HepG2 (cell line): ENCODE results near the gene ACAP1. TPM values are rescaled to one million over a fixed set of nuclear protein-coding genes. Genes with fewer than 3 reads are reported as not detected.
A peak's percentile ranks its signal among the peaks of the same experiment; 100 is the strongest.

Experiments used
- ADNP ChIP-seq: sonication (generic); formaldehyde crosslinking; IDR thresholded peaks from 2 replicates; pipeline ENCODE4 v1.4.0; 2020; ENCODE audit warnings: missing genetic modification reagents
- AGO2 ChIP-seq: fragments of 200-400 bp; formaldehyde crosslinking; optimal IDR thresholded peaks from 2 replicates; pipeline ENCODE3; 2017; ENCODE audit warnings: mild to moderate bottlenecking, low read depth, low read length, moderate library complexity
- CBFB ChIP-seq: sonication (generic); formaldehyde crosslinking; IDR thresholded peaks from 2 replicates; pipeline ENCODE4 v1.4.0; 2020; ENCODE audit warnings: missing genetic modification reagents
- CEBPG ChIP-seq: IDR thresholded peaks from 2 replicates; pipeline ENCODE4 v1.6.1; 2016
- HMGA1 ChIP-seq: sonication (generic); formaldehyde crosslinking; conservative IDR thresholded peaks from 2 replicates; pipeline ENCODE4 v1.4.0; 2020; ENCODE audit warnings: missing genetic modification reagents
- JARID2 ChIP-seq: sonication (generic); formaldehyde crosslinking; IDR thresholded peaks from 2 replicates; pipeline ENCODE4 v1.8.1; 2023; ENCODE audit warnings: missing genetic modification reagents, inconsistent platforms; ENCODE audit not compliant: insufficient replicate concordance
- MXI1 ChIP-seq: IDR thresholded peaks from 3 replicates; pipeline ENCODE4 v1.6.1; 2012; ENCODE audit warnings: low read depth, low read length, inconsistent platforms, borderline replicate concordance
- NFYB ChIP-seq: sonication (generic); formaldehyde crosslinking; IDR thresholded peaks from 2 replicates; pipeline ENCODE4 v1.4.0; 2020; ENCODE audit warnings: missing genetic modification reagents
- POLR2G ChIP-seq: fragments of 200-400 bp; formaldehyde crosslinking; IDR thresholded peaks from 2 replicates; pipeline ENCODE4 v1.6.1; 2018; ENCODE audit warnings: mild to moderate bottlenecking, low read depth, low read length, moderate library complexity
- PTBP1 ChIP-seq: fragments of 200-400 bp; formaldehyde crosslinking; IDR thresholded peaks from 2 replicates; pipeline ENCODE4 v1.6.1; 2018; ENCODE audit warnings: low read length, low read depth; ENCODE audit not compliant: poor library complexity, severe bottlenecking
- ZMAT3 ChIP-seq: sonication (generic); formaldehyde crosslinking; conservative IDR thresholded peaks from 2 replicates; pipeline ENCODE4 v1.7.0; 2021; ENCODE audit warnings: missing genetic modification reagents
- ZNF101 ChIP-seq: sonication (generic); formaldehyde crosslinking; IDR thresholded peaks from 2 replicates; pipeline ENCODE4 v1.4.0; 2020; ENCODE audit warnings: mild to moderate bottlenecking, low read depth, missing genetic modification reagents, borderline replicate concordance
- ZNF20 ChIP-seq: sonication (generic); formaldehyde crosslinking; IDR thresholded peaks from 2 replicates; pipeline ENCODE4 v1.4.0; 2020; ENCODE audit warnings: mild to moderate bottlenecking, moderate library complexity, missing genetic modification reagents
- ZNF263 ChIP-seq: sonication (generic); formaldehyde crosslinking; IDR thresholded peaks from 2 replicates; pipeline ENCODE4 v1.4.0; 2020; ENCODE audit warnings: missing genetic modification reagents
- ZNF383 ChIP-seq: sonication (generic); formaldehyde crosslinking; IDR thresholded peaks from 2 replicates; pipeline ENCODE4 v1.4.0; 2020; ENCODE audit warnings: missing genetic modification reagents, mild to moderate bottlenecking, borderline replicate concordance
- ZNF564 ChIP-seq: sonication (generic); formaldehyde crosslinking; IDR thresholded peaks from 2 replicates; pipeline ENCODE4 v1.8.1; 2023; ENCODE audit warnings: mild to moderate bottlenecking, missing genetic modification reagents
- ZNF615 ChIP-seq: sonication (generic); formaldehyde crosslinking; IDR thresholded peaks from 2 replicates; pipeline ENCODE4 v1.5.0; 2020; ENCODE audit warnings: mild to moderate bottlenecking, missing genetic modification reagents, borderline replicate concordance
- ZNF768 ChIP-seq: sonication (generic); formaldehyde crosslinking; IDR thresholded peaks from 2 replicates; pipeline ENCODE4 v1.4.0; 2020; ENCODE audit warnings: missing genetic modification reagents
- ZSCAN20 ChIP-seq: sonication (generic); formaldehyde crosslinking; IDR thresholded peaks from 2 replicates; pipeline ENCODE4 v1.4.0; 2020; ENCODE audit warnings: missing genetic modification reagents, mild to moderate bottlenecking, borderline replicate concordance
- polyA plus RNA-seq, 8 experiments: library from polyadenylated mRNA; depleted of rRNA in 3 of 8; stranded (reverse) in 7 of 8; unstranded in 1 of 8; fragments of >200 nt; fragmentation: Illumina TruSeq in 4 of 8; extraction: Trizol in 4 of 8; gene quantifications; 2 replicates each; pipeline versions ENCODE4 v1.2.1 to v1.2.3, GENCODE V29; 2011 to 2016; ENCODE audit warnings: low read depth in 4 of 8, missing spikeins in 1 of 8, mixed read lengths in 1 of 8; ENCODE audit not compliant: insufficient read depth in 1 of 8
- total RNA-seq, 5 experiments: library from RNA; depleted of rRNA; stranded (reverse); fragments of >200 nt; fragmentation: Illumina TruSeq; extraction: Trizol; gene quantifications; 2 replicates each; pipeline ENCODE4 v1.2.3, GENCODE V29; 2016; ENCODE audit warnings: low read depth in 1 of 5
- TF ChIP-seq, protein P1 (sequence below): sonication (generic); formaldehyde crosslinking; IDR thresholded peaks from 2 replicates; pipeline ENCODE4 v1.5.1; 2020; ENCODE audit warnings: mild to moderate bottlenecking, missing genetic modification reagents
- TF ChIP-seq, protein P2 (sequence below): sonication (generic); formaldehyde crosslinking; IDR thresholded peaks from 2 replicates; pipeline ENCODE4 v1.8.1; 2022; ENCODE audit warnings: mild to moderate bottlenecking, missing genetic modification reagents
- TF ChIP-seq, protein P3 (sequence below): sonication (generic); formaldehyde crosslinking; IDR thresholded peaks from 2 replicates; pipeline ENCODE4 v1.4.0; 2020; ENCODE audit warnings: missing genetic modification reagents, borderline replicate concordance

The ACAP1 gene
- total and polyA plus RNA-seq, 2 of the 13 experiments (the other 11 are each of a cell fraction or from before 2014, with no cell fraction given): 1.3 to 2.5 TPM

DNA sequence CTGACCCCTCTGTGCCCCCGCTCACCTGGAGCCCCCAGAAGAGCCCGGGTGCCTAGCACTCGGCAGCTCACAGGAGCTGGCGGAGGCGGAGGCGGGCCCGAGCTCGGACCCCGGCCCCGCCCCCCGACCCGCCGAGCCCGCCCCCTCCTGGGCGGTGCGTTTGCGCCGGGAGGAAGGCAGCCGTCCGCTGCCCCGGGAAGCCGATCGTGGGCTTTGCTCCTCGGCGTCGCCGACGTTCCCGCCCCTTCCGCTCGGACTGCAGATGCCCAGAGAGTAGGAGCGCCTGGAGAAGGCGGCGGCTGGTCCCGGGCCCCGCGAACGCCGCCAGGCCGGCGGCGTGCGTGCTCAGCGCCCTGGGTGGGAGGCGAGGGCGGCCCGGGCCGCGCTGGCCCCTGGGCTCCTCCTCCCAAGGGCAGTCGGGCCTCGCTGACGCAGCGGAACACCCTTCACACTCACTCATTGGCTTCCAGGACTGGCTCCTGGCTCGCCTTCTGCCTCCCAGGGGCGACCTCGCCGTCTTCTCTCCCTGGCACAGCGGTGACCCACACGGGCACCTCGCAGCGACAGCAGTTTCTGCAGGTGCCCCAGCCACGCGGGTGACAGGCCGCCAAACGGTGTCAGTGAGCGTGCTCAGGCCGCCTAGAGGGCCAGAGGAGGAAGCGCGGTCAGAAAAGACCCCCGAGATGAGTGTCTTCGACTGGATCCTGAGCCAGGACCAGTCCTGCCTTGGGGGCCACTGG is 58.3 kb downstream of the ACAP1 start, which contains the start of gene PLSCR3 (continued):
- TF ChIP-seq, protein P1, sequence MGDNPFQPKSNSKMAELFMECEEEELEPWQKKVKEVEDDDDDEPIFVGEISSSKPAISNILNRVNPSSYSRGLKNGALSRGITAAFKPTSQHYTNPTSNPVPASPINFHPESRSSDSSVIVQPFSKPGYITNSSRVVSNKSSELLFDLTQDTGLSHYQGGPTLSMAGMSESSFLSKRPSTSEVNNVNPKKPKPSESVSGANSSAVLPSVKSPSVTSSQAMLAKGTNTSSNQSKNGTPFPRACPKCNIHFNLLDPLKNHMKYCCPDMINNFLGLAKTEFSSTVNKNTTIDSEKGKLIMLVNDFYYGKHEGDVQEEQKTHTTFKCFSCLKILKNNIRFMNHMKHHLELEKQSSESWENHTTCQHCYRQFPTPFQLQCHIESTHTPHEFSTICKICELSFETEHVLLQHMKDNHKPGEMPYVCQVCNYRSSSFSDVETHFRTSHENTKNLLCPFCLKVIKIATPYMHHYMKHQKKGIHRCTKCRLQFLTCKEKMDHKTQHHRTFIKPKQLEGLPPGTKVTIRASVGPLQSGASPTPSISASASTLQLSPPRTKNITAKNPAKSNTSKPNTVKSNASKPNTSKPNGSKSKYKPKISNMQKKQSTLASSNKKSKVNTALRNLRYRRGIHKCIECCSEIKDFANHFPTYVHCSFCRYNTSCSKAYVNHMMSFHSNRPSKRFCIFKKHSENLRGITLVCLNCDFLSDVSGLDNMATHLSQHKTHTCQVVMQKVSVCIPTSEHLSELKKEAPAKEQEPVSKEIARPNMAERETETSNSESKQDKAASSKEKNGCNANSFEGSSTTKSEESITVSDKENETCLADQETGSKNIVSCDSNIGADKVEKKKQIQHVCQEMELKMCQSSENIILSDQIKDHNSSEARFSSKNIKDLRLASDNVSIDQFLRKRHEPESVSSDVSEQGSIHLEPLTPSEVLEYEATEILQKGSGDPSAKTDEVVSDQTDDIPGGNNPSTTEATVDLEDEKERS (CRISPR knock-in tag): 0 out of 2 replicates have a peak, but pooled peaks have one; percentile 56
- TF ChIP-seq ZNF564 (CRISPR knock-in tag) (0 out of 2 replicates have a peak, but pooled peaks have one; percentile 72), CBFB (CRISPR knock-in tag) (0 out of 2 replicates have a peak, but pooled peaks have one; percentile 25), HMGA1 (CRISPR knock-in tag) (no peak), JARID2 (CRISPR knock-in tag) (peak; percentile 81), ZSCAN20 (CRISPR knock-in tag) (no peak), ZNF101 (CRISPR knock-in tag) (no peak), ADNP (no peak), ZNF263 (CRISPR knock-in tag) (peak; percentile 32; the same call in 1 of the 2 replicates), ZNF768 (peak; percentile 62), PTBP1 (no peak), CEBPG (no peak), ZMAT3 (CRISPR knock-in tag) (no peak), POLR2G (peak; percentile 85), AGO2 (no peak), NFYB (CRISPR knock-in tag) (0 out of 2 replicates have a peak, but pooled peaks have one; percentile 11), MXI1 (peak; percentile 54; the same call in 1 of the 3 replicates), ZNF20 (CRISPR knock-in tag) (no peak), ZNF383 (CRISPR knock-in tag) (no peak), ZNF615 (CRISPR knock-in tag) (no peak)
- TF ChIP-seq, protein P2, sequence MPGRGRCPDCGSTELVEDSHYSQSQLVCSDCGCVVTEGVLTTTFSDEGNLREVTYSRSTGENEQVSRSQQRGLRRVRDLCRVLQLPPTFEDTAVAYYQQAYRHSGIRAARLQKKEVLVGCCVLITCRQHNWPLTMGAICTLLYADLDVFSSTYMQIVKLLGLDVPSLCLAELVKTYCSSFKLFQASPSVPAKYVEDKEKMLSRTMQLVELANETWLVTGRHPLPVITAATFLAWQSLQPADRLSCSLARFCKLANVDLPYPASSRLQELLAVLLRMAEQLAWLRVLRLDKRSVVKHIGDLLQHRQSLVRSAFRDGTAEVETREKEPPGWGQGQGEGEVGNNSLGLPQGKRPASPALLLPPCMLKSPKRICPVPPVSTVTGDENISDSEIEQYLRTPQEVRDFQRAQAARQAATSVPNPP (CRISPR knock-in tag): peak; percentile 65; the same call in 1 of the 2 replicates
- TF ChIP-seq, protein P3, sequence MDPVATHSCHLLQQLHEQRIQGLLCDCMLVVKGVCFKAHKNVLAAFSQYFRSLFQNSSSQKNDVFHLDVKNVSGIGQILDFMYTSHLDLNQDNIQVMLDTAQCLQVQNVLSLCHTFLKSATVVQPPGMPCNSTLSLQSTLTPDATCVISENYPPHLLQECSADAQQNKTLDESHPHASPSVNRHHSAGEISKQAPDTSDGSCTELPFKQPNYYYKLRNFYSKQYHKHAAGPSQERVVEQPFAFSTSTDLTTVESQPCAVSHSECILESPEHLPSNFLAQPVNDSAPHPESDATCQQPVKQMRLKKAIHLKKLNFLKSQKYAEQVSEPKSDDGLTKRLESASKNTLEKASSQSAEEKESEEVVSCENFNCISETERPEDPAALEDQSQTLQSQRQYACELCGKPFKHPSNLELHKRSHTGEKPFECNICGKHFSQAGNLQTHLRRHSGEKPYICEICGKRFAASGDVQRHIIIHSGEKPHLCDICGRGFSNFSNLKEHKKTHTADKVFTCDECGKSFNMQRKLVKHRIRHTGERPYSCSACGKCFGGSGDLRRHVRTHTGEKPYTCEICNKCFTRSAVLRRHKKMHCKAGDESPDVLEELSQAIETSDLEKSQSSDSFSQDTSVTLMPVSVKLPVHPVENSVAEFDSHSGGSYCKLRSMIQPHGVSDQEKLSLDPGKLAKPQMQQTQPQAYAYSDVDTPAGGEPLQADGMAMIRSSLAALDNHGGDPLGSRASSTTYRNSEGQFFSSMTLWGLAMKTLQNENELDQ (CRISPR knock-in tag): no peak
